MCF 10A (cell line): ENCODE data around the gene NRK. TPM values are rescaled to one million over a fixed set of nuclear protein-coding genes. Genes with fewer than 3 reads are reported as not detected.
"Not testable (repeated sequence)": the region's sequence is repeated elsewhere in the genome, so short reads cannot be mapped to it uniquely, and the experiment has no call there.

Source experiments
- BruUV-seq: library from RNA; stranded (reverse); fragments of 400-500 nt; replicated peaks from 2 replicates; lab custom pipeline; 2021; lab: Mats Ljungman, UMichigan
- CTCF ChIA-PET: fragments of 300-600 bp; sonication (Branson Sonifier 250); formaldehyde crosslinking; extraction: SDS; loops from one replicate; lab custom pipeline; 2021; ENCODE audit warnings: antibody characterized with exemption, inconsistent platforms; lab: Yijun Ruan, JAX
- POLR2A ChIA-PET: fragments of 300-600, 350-650 bp; sonication (Branson Sonifier 250); formaldehyde crosslinking; extraction: SDS; loops from one replicate; lab custom pipeline; 2020; ENCODE audit warnings: antibody characterized with exemption, inconsistent platforms; lab: Yijun Ruan, JAX
- DNase-seq: peaks from one replicate; pipeline ENCODE4 v3.0.0-alpha.2; 2018; ENCODE audit not compliant: unreplicated experiment
- H3K27ac Mint-ChIP-seq: one replicate; pipeline ENCODE4 v1.8.0; 2022; ENCODE audit warnings: mild to moderate bottlenecking, low read depth, mixed read lengths; ENCODE audit not compliant: unreplicated experiment
- H3K27me3 Mint-ChIP-seq: one replicate; pipeline ENCODE4 v1.8.0; 2022; ENCODE audit warnings: mixed read lengths; ENCODE audit not compliant: insufficient read depth, unreplicated experiment
- H3K36me3 Mint-ChIP-seq: one replicate; pipeline ENCODE4 v1.8.0; 2022; ENCODE audit warnings: mild to moderate bottlenecking, moderate library complexity, mixed read lengths; ENCODE audit not compliant: insufficient read depth, unreplicated experiment
- H3K4me1 Mint-ChIP-seq: one replicate; pipeline ENCODE4 v1.8.0; 2022; ENCODE audit warnings: mixed read lengths; ENCODE audit not compliant: insufficient read depth, unreplicated experiment
- H3K4me3 Mint-ChIP-seq: one replicate; pipeline ENCODE4 v1.8.0; 2022; ENCODE audit warnings: mild to moderate bottlenecking, moderate library complexity, mixed read lengths; ENCODE audit not compliant: unreplicated experiment
- H3K9me3 Mint-ChIP-seq: one replicate; pipeline ENCODE4 v1.8.0; 2022; ENCODE audit warnings: mixed read lengths; ENCODE audit not compliant: unreplicated experiment
- CTCF ChIP-seq: fragments of 200-600 bp; IDR thresholded peaks from one replicate; pipeline ENCODE4 v1.8.0; 2022; ENCODE audit warnings: antibody characterized with exemption, mild to moderate bottlenecking; ENCODE audit not compliant: unreplicated experiment
- intact Hi-C: fragments of 100-400 bp; cut with micrococcal nuclease; formaldehyde crosslinking; loops from 2 replicates; pipeline ENCODE4 v1.14.1; 2022
- total RNA-seq: library from RNA; stranded (reverse); gene quantifications from 2 replicates; pipeline ENCODE4 v1.2.3, GENCODE V29; 2022

The NRK gene
- total RNA-seq, 1 experiment from 2014 or later: 0.16 TPM

GRCh38 chrX:105781804-105782203, 40.5 kb upstream of the NRK start:
- ChIA-PET POLR2A (no interaction called here), CTCF (interaction anchor here (0.7 kb wide), 1 partner anchor 589 kb away, joined by 5 read pairs; no protein-coding TSS in a partner anchor)
- no TSS peak for BruUV-seq
- Mint-ChIP-seq H3K27me3 (peaks cover 26% of the 10 kb centered on the region), H3K9me3 (no peaks in the 10 kb centered on the region), H3K4me1 (no peaks in the 10 kb centered on the region), H3K4me3 (no peak overlapping the region), H3K27ac (no peak overlapping the region), H3K36me3 (no peaks in the 10 kb centered on the region)
- DNase-seq: no peak
- intact Hi-C loops: no loop called here
- no peak for TF ChIP-seq CTCF

GRCh38 chrX:105796877-105797276, 25.5 kb upstream of the NRK start:
- POLR2A ChIA-PET, intact Hi-C loops, H3K4me1 Mint-ChIP-seq, H3K27ac Mint-ChIP-seq, CTCF ChIA-PET, BruUV-seq, H3K36me3 Mint-ChIP-seq, H3K4me3 Mint-ChIP-seq, DNase-seq, H3K9me3 Mint-ChIP-seq: not testable (repeated sequence)
- peaks cover 18% of the 10 kb centered on the region for H3K27me3 Mint-ChIP-seq

- H3K9me3 Mint-ChIP-seq: peaks cover 17% of the 10 kb centered on the region
- ChIA-PET CTCF (interaction anchor here (0.7 kb wide), 1 partner anchor 595 kb away, joined by 3 read pairs; no protein-coding TSS in a partner anchor), POLR2A (no interaction called here)
- no peak for TF ChIP-seq CTCF
- no peaks in the 10 kb centered on the region for H3K27me3 Mint-ChIP-seq
- H3K27ac Mint-ChIP-seq: no peak overlapping the region
- BruUV-seq: no TSS peak
- no peak for DNase-seq
- no peaks in the 10 kb centered on the region for H3K4me1 Mint-ChIP-seq
- no peaks in the 10 kb centered on the region for H3K36me3 Mint-ChIP-seq
- intact Hi-C loops: no loop called here
- no peak overlapping the region for H3K4me3 Mint-ChIP-seq
Observed at GRCh38 chrX:105803891-105804290, 18.4 kb upstream of the NRK start.

GRCh38 chrX:105805655-105806054, 16.7 kb upstream of the NRK start:
- CTCF ChIA-PET, H3K4me1 Mint-ChIP-seq, intact Hi-C loops, DNase-seq, H3K27me3 Mint-ChIP-seq, POLR2A ChIA-PET, H3K4me3 Mint-ChIP-seq, BruUV-seq, H3K36me3 Mint-ChIP-seq, H3K27ac Mint-ChIP-seq: not testable (repeated sequence)
- peaks cover 17% of the 10 kb centered on the region for H3K9me3 Mint-ChIP-seq

GRCh38 chrX:105816517-105816916, 5.8 kb upstream of the NRK start:
- Mint-ChIP-seq H3K36me3 (no peaks in the 10 kb centered on the region), H3K27me3 (peaks cover 61% of the 10 kb centered on the region), H3K4me3 (no peak overlapping the region), H3K4me1 (no peaks in the 10 kb centered on the region), H3K27ac (no peak overlapping the region), H3K9me3 (no peaks in the 10 kb centered on the region)
- TF ChIP-seq CTCF: no peak
- no peak for DNase-seq
- CTCF ChIA-PET: no interaction called here
- POLR2A ChIA-PET: no interaction called here
- BruUV-seq: no TSS peak
- intact Hi-C loops: no loop called here
